Measurements from ENCODE around the gene TMEM165. TPM values are rescaled to one million over a fixed set of nuclear protein-coding genes. Genes with fewer than 3 reads are reported as not detected.

The TMEM165 gene, protein sequence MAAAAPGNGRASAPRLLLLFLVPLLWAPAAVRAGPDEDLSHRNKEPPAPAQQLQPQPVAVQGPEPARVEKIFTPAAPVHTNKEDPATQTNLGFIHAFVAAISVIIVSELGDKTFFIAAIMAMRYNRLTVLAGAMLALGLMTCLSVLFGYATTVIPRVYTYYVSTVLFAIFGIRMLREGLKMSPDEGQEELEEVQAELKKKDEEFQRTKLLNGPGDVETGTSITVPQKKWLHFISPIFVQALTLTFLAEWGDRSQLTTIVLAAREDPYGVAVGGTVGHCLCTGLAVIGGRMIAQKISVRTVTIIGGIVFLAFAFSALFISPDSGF
- total RNA-seq (2014; rRNA removed; shearing (Covaris generic)), result 80.2 and 83.8 TPM in 2 replicates

DNA sequence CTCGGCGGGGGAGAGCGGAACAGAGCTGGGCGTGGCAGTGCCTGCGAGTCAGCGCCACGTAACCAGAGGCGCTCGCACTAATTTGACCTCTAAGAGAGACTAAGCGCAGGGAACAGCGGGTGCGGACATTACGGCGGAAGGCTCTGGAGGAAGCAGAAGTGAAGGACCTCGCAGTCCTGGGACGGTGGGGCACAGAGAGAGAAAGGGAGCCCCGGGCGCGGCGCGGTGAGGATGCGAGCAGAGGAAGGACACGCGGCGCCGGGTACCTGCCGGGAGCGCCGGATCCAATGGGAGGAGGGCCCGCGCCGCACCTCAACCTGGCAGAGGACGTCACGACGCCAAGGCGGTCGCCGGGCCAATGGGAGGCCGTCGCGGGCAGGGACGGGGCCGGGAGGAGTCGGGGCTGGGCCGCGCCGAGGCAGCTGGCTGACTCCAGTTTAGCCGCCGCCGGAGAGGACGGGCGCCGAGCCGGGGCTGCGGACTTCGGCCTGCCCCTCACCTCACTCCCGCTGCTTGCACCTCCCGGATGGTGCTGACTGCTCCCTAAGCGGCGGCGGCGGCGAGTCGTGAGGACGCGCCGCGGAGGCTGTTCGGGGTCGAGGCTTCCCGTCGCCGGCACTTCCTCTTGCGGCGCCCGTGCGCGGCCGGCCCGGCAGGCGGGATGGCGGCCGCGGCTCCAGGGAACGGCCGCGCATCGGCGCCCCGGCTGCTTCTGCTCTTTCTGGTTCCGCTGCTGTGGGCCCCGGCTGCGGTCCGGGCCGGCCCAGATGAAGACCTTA is at the start of gene TMEM165:
Gene TMEM165 (plus strand): TSS at position 429 of the 779 bp plus-strand sequence. CDS start 233 bp downstream, at position 662.

DNA sequence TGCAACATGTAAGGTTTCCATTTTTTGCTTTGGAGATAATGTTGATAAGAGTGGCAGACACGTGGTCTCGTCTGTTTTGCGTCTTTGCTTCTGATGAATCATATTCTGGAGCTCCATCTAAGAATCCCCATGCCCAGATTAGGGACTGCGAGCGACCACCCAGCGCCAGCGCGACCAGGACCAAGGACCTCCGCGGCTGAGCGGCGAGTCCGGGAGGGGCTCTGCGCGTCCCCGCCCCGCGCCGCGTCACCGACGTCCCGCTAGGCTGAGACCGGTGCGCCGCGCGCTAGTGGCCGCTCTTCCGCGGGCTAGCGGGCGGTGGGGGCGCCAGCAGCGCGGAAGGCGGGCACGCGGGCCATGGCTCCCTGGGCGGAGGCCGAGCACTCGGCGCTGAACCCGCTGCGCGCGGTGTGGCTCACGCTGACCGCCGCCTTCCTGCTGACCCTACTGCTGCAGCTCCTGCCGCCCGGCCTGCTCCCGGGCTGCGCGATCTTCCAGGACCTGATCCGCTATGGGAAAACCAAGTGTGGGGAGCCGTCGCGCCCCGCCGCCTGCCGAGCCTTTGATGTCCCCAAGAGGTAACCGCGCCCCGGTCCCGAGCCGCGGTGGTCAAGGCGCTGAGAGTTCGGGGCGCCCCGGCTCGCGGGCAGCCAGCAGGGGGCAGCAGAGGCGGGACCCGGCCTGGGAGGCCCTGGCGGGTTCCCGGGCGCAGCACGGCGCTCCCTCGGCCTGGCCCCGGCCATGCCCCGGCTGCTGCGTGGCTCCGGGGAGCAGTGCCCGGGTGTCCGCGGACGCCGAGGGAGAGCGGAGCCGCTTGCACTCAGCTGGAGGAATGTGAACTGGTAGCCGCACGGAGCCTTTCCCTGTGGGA is 49.5 kb upstream of the TMEM165 start, which contains the start of gene SRD5A3:
Gene SRD5A3 (plus strand): TSS at position 263 of the 871 bp plus-strand sequence. CDS start 95 bp downstream, at position 358.

Small RNAs within 50 kb of the gene (small RNA-seq; reads per million reads assigned to genes)
- not detected for gene RF00019

Other genes with a start within 250 kb of the TMEM165 start
- gene SRD5A3, start 49.7 kb upstream of the TMEM165 start, total RNA-seq (2014; rRNA removed; shearing (Covaris generic)), result 3.9 and 9.7 TPM in 2 replicates
- 10.9 and 16.7 TPM in 2 replicates for gene CLOCK, start 151.0 kb downstream of the TMEM165 start, total RNA-seq (2014; rRNA removed; shearing (Covaris generic))
- 3.0 and 3.1 TPM in 2 replicates for gene PDCL2, start 196.3 kb downstream of the TMEM165 start, total RNA-seq (2014; rRNA removed; shearing (Covaris generic))
- gene NMU, start 240.3 kb downstream of the TMEM165 start, total RNA-seq (2014; rRNA removed; shearing (Covaris generic)), result 8.4 and 9.2 TPM in 2 replicates

Measured in A375 (cell line).